Keratinocyte (primary cell): Measurements from ENCODE around the gene NXPH2. TPM values are rescaled to one million over a fixed set of nuclear protein-coding genes. Genes with fewer than 3 reads are reported as not detected.
A peak's percentile ranks its signal among the peaks of the same experiment; 100 is the strongest.

Experiments
- DNase-seq: peaks from one replicate; pipeline ENCODE4 v3.0.0-alpha.2; 2011; ENCODE audit warnings: low read depth, missing footprints, low spot score
- FAIRE-seq: peaks from 2 replicates; lab custom pipeline; 2011; peaks lifted over from hg19 to GRCh38; lab: Jason Lieb, UNC
- H2AFZ ChIP-seq: 2 replicates; pipeline ENCODE4 v1.6.0; 2012; ENCODE audit warnings: low read length, control low read depth, inconsistent platforms; ENCODE audit not compliant: control insufficient read depth
- H3K27ac ChIP-seq: 2 replicates; pipeline ENCODE4 v1.5.1; 2011; ENCODE audit warnings: low read length; ENCODE audit not compliant: control insufficient read depth, insufficient read depth
- H3K27me3 ChIP-seq: 3 replicates; pipeline ENCODE4 v1.6.0; 2011; ENCODE audit warnings: low read length; ENCODE audit not compliant: control insufficient read depth, insufficient read depth; ENCODE audit errors: extremely low read depth
- H3K36me3 ChIP-seq, 2 experiments: 2 replicates in 1 of 2; 3 replicates in 1 of 2; pipeline ENCODE4 v1.5.1; 2011; ENCODE audit warnings: low read length in 2 of 2, mild to moderate bottlenecking in 1 of 2; ENCODE audit not compliant: control insufficient read depth in 2 of 2, insufficient read depth in 2 of 2; ENCODE audit errors: extremely low read depth in 1 of 2
- H3K4me1 ChIP-seq: 3 replicates; pipeline ENCODE4 v1.5.1; 2011; ENCODE audit warnings: low read length; ENCODE audit not compliant: control insufficient read depth, insufficient read depth; ENCODE audit errors: extremely low read depth
- H3K4me2 ChIP-seq: 3 replicates; pipeline ENCODE4 v1.6.0; 2011; ENCODE audit warnings: low read depth, low read length; ENCODE audit not compliant: control insufficient read depth, insufficient read depth; ENCODE audit errors: extremely low read depth
- H3K4me3 ChIP-seq, 3 experiments: fragments of 200-600 bp in 1 of 3; sonication (generic) in 1 of 3; 2 replicates in 2 of 3; 3 replicates in 1 of 3; pipeline ENCODE4 v1.5.1; 2011 to 2016; ENCODE audit warnings: low read length in 3 of 3, mild to moderate bottlenecking in 3 of 3, control low read depth in 2 of 3, inconsistent platforms in 1 of 3, low read depth in 1 of 3, mixed read lengths in 1 of 3, mixed run types in 1 of 3, moderate library complexity in 1 of 3; ENCODE audit not compliant: control insufficient read depth in 2 of 3, insufficient read depth in 2 of 3; ENCODE audit errors: extremely low read depth in 1 of 3
- H3K79me2 ChIP-seq: 2 replicates; pipeline ENCODE4 v1.6.0; 2012; ENCODE audit warnings: low read length; ENCODE audit not compliant: control insufficient read depth, insufficient read depth
- H3K9ac ChIP-seq: 3 replicates; pipeline ENCODE4 v1.6.0; 2011; ENCODE audit warnings: low read length; ENCODE audit not compliant: control insufficient read depth, insufficient read depth; ENCODE audit errors: extremely low read depth
- H3K9me1 ChIP-seq: 3 replicates; pipeline ENCODE4 v1.6.0; 2011; ENCODE audit warnings: low read length; ENCODE audit not compliant: control insufficient read depth, insufficient read depth; ENCODE audit errors: extremely low read depth
- H3K9me3 ChIP-seq: 2 replicates; pipeline ENCODE4 v1.5.1; 2012; ENCODE audit warnings: low read depth, low read length; ENCODE audit not compliant: control insufficient read depth
- H4K20me1 ChIP-seq: 3 replicates; pipeline ENCODE4 v1.6.0; 2011; ENCODE audit warnings: low read length; ENCODE audit not compliant: control insufficient read depth, insufficient read depth; ENCODE audit errors: extremely low read depth
- EZH2 ChIP-seq: IDR thresholded peaks from one replicate; pipeline ENCODE4 v1.6.1; 2012; ENCODE audit warnings: inconsistent platforms, mild to moderate bottlenecking, low read length, moderate library complexity
- dilution Hi-C: fragments of 300-500 bp; cut with MboI; formaldehyde crosslinking; loops from one replicate; pipeline ENCODE4 v1.7.0; 2020; ENCODE audit warnings: low sequenced_read_pairs; ENCODE audit not compliant: extremely low pct_ligation_motif_present
- polyA plus RNA-seq, 5 experiments: library from polyadenylated mRNA; depleted of rRNA in 3 of 5; stranded (reverse) in 3 of 5; stranded (forward) in 1 of 5; unstranded in 1 of 5; fragments of >200 nt; gene quantifications; 1 replicate in 1 of 5; 2 replicates in 3 of 5; 3 replicates in 1 of 5; pipeline versions ENCODE4 v1.2.1 to v1.2.3, GENCODE V29; 2011 to 2012; ENCODE audit warnings: missing spikeins in 2 of 5, low read depth in 1 of 5, low replicate concordance in 1 of 5
- TF ChIP-seq, protein P1 (sequence below), 3 experiments: IDR thresholded peaks in 1 of 3; conservative IDR thresholded peaks in 1 of 3; optimal IDR thresholded peaks in 1 of 3; 2 replicates in 2 of 3; 3 replicates in 1 of 3; pipeline versions ENCODE3 to v1.5.1; 2011; ENCODE audit warnings: low read length in 3 of 3, mild to moderate bottlenecking in 3 of 3, moderate library complexity in 2 of 3, control low read depth in 1 of 3, inconsistent platforms in 1 of 3; ENCODE audit not compliant: insufficient read depth in 2 of 3; ENCODE audit errors: extremely low read depth in 1 of 3

NXPH2 gene
- polyA plus RNA-seq, 1 donor (not counting 4 experiments of a cell fraction or from before 2014, with no cell fraction given), result not detected

DNA sequence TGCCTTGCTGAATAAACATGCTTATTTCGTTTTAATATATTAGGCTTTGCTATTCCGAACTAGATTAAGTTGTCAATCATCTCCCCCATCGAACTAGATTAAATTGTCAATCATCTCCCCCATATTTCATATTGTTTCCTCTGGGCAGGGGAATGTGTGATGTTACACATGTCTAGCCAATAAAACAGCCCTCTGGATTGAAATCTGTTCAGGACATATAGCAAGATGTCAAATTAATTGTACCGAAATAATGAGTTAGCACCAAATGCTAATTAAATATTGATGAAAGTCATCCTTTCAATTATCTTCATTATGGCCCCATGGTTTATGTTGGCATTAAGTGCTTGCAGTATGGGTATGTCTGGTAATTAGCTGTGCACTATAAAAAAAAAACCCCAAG lies 143.1 kb downstream of the NXPH2 start:
- FAIRE-seq, result no peak
- H3K9me3 ChIP-seq, result no peaks in the 10 kb centered on the region
- H3K4me3 ChIP-seq, result no peak overlapping the region
- peaks cover 18% of the 10 kb centered on the region for H3K4me1 ChIP-seq
- no peaks in the 10 kb centered on the region for H3K27me3 ChIP-seq
- no peak overlapping the region for H3K4me2 ChIP-seq
- no peak overlapping the region for H2AFZ ChIP-seq
- no peak overlapping the region for H3K9ac ChIP-seq
- DNase-seq, result no peak
- H3K9me1 ChIP-seq, result no peaks in the 10 kb centered on the region
- H3K79me2 ChIP-seq, result no peaks in the 10 kb centered on the region
- dilution Hi-C loops, result no loop called here
- TF ChIP-seq, protein P1, sequence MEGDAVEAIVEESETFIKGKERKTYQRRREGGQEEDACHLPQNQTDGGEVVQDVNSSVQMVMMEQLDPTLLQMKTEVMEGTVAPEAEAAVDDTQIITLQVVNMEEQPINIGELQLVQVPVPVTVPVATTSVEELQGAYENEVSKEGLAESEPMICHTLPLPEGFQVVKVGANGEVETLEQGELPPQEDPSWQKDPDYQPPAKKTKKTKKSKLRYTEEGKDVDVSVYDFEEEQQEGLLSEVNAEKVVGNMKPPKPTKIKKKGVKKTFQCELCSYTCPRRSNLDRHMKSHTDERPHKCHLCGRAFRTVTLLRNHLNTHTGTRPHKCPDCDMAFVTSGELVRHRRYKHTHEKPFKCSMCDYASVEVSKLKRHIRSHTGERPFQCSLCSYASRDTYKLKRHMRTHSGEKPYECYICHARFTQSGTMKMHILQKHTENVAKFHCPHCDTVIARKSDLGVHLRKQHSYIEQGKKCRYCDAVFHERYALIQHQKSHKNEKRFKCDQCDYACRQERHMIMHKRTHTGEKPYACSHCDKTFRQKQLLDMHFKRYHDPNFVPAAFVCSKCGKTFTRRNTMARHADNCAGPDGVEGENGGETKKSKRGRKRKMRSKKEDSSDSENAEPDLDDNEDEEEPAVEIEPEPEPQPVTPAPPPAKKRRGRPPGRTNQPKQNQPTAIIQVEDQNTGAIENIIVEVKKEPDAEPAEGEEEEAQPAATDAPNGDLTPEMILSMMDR (optimal IDR thresholded peaks at IDR 0.05 in 1 of 3, IDR thresholded peaks at IDR 0.05 in 1 of 3, conservative IDR thresholded peaks at IDR 0.05 in 1 of 3; ENCODE audit: extremely low read depth in 1 of 3, insufficient read depth in 2 of 3, low read length in 3 of 3), result no peak
- TF ChIP-seq EZH2, result no peak
- H3K27ac ChIP-seq, result no peak overlapping the region
- H3K36me3 ChIP-seq, result no peaks in the 10 kb centered on the region
- no peaks in the 10 kb centered on the region for H4K20me1 ChIP-seq

DNA sequence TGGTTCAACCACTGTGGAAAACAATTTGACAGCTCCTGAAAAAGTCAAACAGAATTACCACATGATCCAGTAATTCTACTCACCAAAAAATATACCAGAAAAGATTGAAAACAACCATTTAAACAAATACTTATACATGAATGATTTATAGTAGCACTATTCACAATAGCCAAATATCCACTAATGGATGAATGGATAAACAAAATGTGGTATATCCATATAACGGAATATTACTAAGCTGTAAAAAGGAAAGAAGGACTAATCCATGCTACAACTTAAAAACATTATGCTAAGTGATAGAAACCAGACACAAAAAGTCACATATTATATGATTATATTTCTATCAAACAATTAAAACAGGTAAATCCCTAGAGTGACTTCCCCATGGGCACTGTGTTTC lies 147.1 kb downstream of the NXPH2 start:
- no peak for DNase-seq
- Histone ChIP-seq H3K4me1 (peaks cover 23% of the 10 kb centered on the region), H3K27ac (no peak overlapping the region), H3K9me1 (no peaks in the 10 kb centered on the region), H3K9ac (no peak overlapping the region), H2AFZ (no peak overlapping the region), H4K20me1 (no peaks in the 10 kb centered on the region), H3K36me3 (no peaks in the 10 kb centered on the region), H3K27me3 (no peaks in the 10 kb centered on the region), H3K4me3 (no peak overlapping the region), H3K9me3 (no peaks in the 10 kb centered on the region), H3K4me2 (no peak overlapping the region), H3K79me2 (no peaks in the 10 kb centered on the region)
- no peak for TF ChIP-seq EZH2
- no peak for FAIRE-seq
- dilution Hi-C loops, result no loop called here

DNA sequence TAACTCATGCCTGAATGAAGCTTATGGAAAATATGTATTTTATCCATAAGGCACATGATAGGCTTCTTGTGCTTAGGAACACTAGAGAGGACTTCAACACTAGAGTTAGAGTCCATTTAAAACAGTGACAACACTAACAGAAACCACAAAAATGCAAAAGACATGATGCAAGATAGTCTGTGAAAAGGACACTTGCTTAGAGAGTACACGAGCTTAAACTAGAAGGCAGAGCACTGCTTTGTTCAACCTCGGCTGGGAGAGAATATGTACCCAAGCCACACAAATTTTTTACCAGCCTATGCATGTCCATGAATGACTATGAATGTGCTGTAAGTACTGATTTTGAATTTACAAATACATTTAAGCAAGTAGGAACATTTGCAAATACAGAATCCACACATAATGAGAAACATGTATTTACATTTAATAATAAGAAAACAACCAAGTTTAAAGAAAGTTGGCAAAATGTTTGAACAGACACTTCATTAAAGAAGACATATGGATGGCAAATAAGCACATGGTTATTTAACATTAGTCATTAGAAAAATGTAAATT lies 148.0 kb downstream of the NXPH2 start:
- H3K9ac ChIP-seq, result peak overlapping the region; percentile 55
- H3K27me3 ChIP-seq, result no peaks in the 10 kb centered on the region
- H4K20me1 ChIP-seq, result no peaks in the 10 kb centered on the region
- H3K4me3 ChIP-seq, result no peak overlapping the region
- peak overlapping the region; percentile 68 for H3K4me2 ChIP-seq
- peak; percentile 98 for FAIRE-seq
- no peaks in the 10 kb centered on the region for H3K36me3 ChIP-seq
- no peaks in the 10 kb centered on the region for H3K79me2 ChIP-seq
- DNase-seq, result peak; percentile 66
- no peaks in the 10 kb centered on the region for H3K9me1 ChIP-seq
- H2AFZ ChIP-seq, result peak overlapping the region; percentile 50
- TF ChIP-seq, protein P1 (optimal IDR thresholded peaks at IDR 0.05 in 1 of 3, IDR thresholded peaks at IDR 0.05 in 1 of 3, conservative IDR thresholded peaks at IDR 0.05 in 1 of 3; ENCODE audit: extremely low read depth in 1 of 3, insufficient read depth in 2 of 3, low read length in 3 of 3), result no peak
- TF ChIP-seq EZH2, result no peak
- H3K4me1 ChIP-seq, result peaks cover 23% of the 10 kb centered on the region
- dilution Hi-C loops, result no loop called here
- peak overlapping the region; percentile 84 for H3K27ac ChIP-seq
- no peaks in the 10 kb centered on the region for H3K9me3 ChIP-seq
